Body of pancreas (tissue), 4 donors: ENCODE results near the gene OR51A4. TPM values are rescaled to one million over a fixed set of nuclear protein-coding genes. Genes with fewer than 3 reads are reported as not detected.
A peak's percentile ranks its signal among the peaks of the same experiment; 100 is the strongest.
"Not testable (repeated sequence)": the region's sequence is repeated elsewhere in the genome, so short reads cannot be mapped to it uniquely, and the experiment has no call there.

ENCODE experiments used
- ATAC-seq: fragments of 150-250 bp; one replicate; pipeline ENCODE4 v1.9.1; 2016
- DNase-seq, 4 donors: peaks; one replicate each; pipeline ENCODE4 v3.0.0-alpha.2; 2019
- H3K27ac ChIP-seq, 4 donors: fragments of 200-600 bp; sonication (generic); 1 replicate in 3 of 4; 2 replicates in 1 of 4; pipeline versions ENCODE4 v1.5.1 to v1.6.1; 2016 to 2019; ENCODE audit warnings: mild to moderate bottlenecking in 1 of 4, mixed read lengths in 1 of 4, moderate library complexity in 1 of 4
- H3K27me3 ChIP-seq, 2 donors: fragments of 200-600 bp; sonication (generic); one replicate each; pipeline ENCODE4 v1.6.0; 2016; ENCODE audit warnings: mild to moderate bottlenecking in 1 of 2
- H3K36me3 ChIP-seq, 2 donors: fragments of 200-600 bp; sonication (generic); replicated peaks in 1 of 2; 2 replicates each; pipeline ENCODE4 v1.5.1; 2016; ENCODE audit warnings: low read depth in 2 of 2; ENCODE audit not compliant: insufficient read depth in 1 of 2
- H3K4me1 ChIP-seq: fragments of 200-600 bp; sonication (generic); one replicate; pipeline ENCODE4 v1.6.0; 2016
- H3K4me3 ChIP-seq, 2 donors: fragments of 200-600 bp; sonication (generic); 1 replicate in 1 of 2; 2 replicates in 1 of 2; pipeline ENCODE4 v1.5.1; 2016 to 2019
- H3K9me3 ChIP-seq, 3 donors: fragments of 200-600 bp; sonication (generic); 1 replicate in 2 of 3; 2 replicates in 1 of 3; pipeline ENCODE4 v1.5.1; 2016
- POLR2A ChIP-seq, 3 donors: fragments of 450-650 bp; IDR thresholded peaks; one replicate each; pipeline ENCODE4 v1.6.1; 2016; ENCODE audit warnings: antibody characterized with exemption in 3 of 3, mild to moderate bottlenecking in 2 of 3
- WGBS, 2 donors: methylation state at CpG; one replicate each; pipeline ENCODE4 v1.1.5; 2017; 5-methylcytosine and 5-hydroxymethylcytosine counted together
- intact Hi-C: fragments of 100-400 bp; cut with DNase I; formaldehyde crosslinking; loops from one replicate; pipeline ENCODE4 v1.15.1; 2023
- total RNA-seq, 2 donors: library from RNA; depleted of rRNA; stranded (reverse); fragments of >200 nt; gene quantifications; one replicate each; pipeline ENCODE4 v1.1.0, GENCODE V29; 2016
- TF ChIP-seq, protein P1 (sequence below), 7 experiments: fragments of 450-650 bp in 4 of 7; fragments of 200-600 bp in 3 of 7; sonication (generic) in 3 of 7; IDR thresholded peaks; one replicate each; pipeline ENCODE4 v1.5.1; 2016 to 2019; ENCODE audit warnings: antibody characterized with exemption in 7 of 7

Gene OR51A4
- total RNA-seq, 2 donors from 2014 or later: not detected

DNA sequence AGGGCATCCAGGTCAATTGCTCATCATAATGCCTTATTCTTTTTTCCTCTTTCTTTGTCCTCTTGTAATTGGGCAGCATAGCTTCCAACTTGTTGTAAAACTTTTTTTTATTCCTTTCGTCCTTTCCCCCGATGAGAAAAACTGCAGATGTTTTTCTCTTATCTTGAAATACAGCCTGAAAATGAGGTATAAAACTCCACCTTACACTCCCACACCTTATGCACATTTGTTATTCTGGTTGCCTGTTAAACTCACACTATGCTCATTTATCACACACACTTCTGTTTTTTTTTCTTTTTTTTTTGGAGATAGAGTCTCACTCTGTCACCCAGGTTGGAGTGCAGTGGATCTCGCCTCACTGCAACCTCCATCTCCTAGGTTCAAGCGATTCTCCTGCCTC lies 10.0 kb upstream of the OR51A4 start:
- no peak overlapping the region for H3K27ac ChIP-seq
- H3K9me3 ChIP-seq: no peaks in the 10 kb centered on the region
- no peak overlapping the region for H3K4me3 ChIP-seq
- peaks cover 6% of the 10 kb centered on the region for H3K4me1 ChIP-seq
- no peaks in the 10 kb centered on the region for H3K36me3 ChIP-seq
- DNase-seq (no peak), ATAC-seq (peak; percentile 72)
- no peaks in the 10 kb centered on the region for H3K27me3 ChIP-seq
- TF ChIP-seq POLR2A (IDR thresholded peaks at IDR 0.05): no peak
- TF ChIP-seq, protein P1, sequence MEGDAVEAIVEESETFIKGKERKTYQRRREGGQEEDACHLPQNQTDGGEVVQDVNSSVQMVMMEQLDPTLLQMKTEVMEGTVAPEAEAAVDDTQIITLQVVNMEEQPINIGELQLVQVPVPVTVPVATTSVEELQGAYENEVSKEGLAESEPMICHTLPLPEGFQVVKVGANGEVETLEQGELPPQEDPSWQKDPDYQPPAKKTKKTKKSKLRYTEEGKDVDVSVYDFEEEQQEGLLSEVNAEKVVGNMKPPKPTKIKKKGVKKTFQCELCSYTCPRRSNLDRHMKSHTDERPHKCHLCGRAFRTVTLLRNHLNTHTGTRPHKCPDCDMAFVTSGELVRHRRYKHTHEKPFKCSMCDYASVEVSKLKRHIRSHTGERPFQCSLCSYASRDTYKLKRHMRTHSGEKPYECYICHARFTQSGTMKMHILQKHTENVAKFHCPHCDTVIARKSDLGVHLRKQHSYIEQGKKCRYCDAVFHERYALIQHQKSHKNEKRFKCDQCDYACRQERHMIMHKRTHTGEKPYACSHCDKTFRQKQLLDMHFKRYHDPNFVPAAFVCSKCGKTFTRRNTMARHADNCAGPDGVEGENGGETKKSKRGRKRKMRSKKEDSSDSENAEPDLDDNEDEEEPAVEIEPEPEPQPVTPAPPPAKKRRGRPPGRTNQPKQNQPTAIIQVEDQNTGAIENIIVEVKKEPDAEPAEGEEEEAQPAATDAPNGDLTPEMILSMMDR (IDR thresholded peaks at IDR 0.05): no peak
- intact Hi-C loops: no loop called here
- WGBS, 2 donors: 31 to 37% methylated on average over 4 of the region's 4 CpGs

DNA sequence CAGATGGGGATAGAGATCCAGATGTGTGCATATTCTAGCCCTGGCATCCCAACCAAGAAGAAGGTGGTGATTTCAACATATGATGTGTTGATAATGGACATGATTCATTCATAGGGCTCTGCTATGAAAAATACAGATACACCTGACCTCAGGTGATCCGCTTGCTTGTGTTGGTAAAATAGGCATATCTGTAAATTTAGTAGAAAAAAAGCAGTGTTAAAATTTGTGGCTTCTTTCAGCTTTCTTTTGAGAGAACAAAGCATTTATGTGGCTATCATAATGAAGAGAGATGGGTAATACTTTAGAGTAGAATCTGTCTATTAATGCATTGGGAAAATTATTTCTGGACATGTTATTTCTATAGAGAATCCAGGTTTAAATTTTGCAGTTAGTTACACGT lies 8.2 kb upstream of the OR51A4 start, which contains the start of gene OR51A2:
TSS of gene OR51A2 (minus strand) at position 101 of the 400 bp plus-strand sequence. CDS start at position 101, 0 bp downstream.
- H3K4me3 ChIP-seq, H3K9me3 ChIP-seq, H3K4me1 ChIP-seq, ATAC-seq, H3K27ac ChIP-seq, H3K27me3 ChIP-seq, H3K36me3 ChIP-seq, intact Hi-C loops, DNase-seq: not testable (repeated sequence)
- 77 to 88% methylated on average over 2 of the region's 2 CpGs for WGBS, 2 donors

DNA sequence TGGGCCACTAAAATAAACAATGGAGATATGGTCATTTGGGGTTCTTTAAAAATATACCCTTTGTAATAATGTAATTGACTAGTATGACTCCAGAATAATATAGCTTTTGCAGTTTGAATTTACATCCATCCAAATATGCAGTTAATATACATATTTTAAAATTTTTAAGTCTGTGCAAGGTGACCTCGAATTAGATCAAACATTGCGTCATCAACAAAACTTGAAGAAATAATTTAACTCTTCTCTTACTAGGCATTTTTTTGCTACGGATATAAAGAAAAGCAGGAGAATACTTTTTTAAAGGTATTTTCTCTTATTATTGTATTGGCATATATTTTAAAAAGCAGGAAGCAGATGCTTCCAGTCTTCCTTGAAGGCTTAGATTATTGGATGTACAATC lies 10.7 kb downstream of the OR51A4 start:
- ATAC-seq (no peak), DNase-seq (no peak)
- Histone ChIP-seq H3K27ac (no peak overlapping the region), H3K4me3 (no peak overlapping the region), H3K36me3 (no peaks in the 10 kb centered on the region), H3K9me3 (no peaks in the 10 kb centered on the region), H3K27me3 (no peaks in the 10 kb centered on the region), H3K4me1 (no peaks in the 10 kb centered on the region)
- 43% methylated on average over 3 of the region's 3 CpGs for WGBS, 2 donors
- intact Hi-C loops: no loop called here
- TF ChIP-seq, protein P1 (IDR thresholded peaks at IDR 0.05): no peak
- TF ChIP-seq POLR2A (IDR thresholded peaks at IDR 0.05): no peak

DNA sequence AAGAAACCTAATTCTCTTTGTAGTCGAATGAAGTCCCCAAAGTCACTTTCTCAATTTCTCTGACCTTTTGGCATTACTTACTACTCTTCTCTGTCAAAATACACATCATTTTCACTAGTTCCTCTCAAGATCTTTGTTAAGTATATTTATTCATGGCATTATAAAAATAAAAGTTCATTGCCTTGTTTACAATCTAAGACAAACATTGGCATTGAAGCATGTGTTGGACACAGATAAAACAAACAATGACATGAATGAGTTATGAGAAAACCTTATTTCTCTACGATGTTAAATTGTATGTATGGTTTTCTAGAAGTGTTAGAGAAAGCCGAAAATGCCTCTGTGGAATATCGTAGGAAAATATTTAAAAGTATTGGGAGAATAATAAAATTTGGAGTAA lies 14.7 kb downstream of the OR51A4 start:
- intact Hi-C loops: no loop called here
- TF ChIP-seq, protein P1 (IDR thresholded peaks at IDR 0.05): no peak
- TF ChIP-seq POLR2A (IDR thresholded peaks at IDR 0.05): no peak

DNA sequence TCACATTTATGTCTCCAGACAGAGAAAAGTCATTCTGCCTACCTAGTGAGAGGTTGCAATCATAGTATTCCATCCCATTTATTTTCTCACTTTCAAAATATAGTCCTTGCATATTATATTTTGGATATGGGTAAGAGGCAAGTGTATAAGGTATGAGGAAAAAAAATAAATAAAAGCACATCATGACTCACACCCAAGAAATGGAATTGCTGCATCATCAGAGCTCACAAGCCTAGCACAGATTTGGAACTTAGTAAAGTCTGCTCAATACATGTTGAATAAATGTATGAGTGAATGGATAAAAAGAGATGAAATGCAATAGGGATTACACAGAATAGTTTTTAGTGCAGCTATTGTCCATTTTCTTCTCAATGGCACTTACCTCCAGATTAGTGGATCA lies 20.8 kb downstream of the OR51A4 start:
- no peak for TF ChIP-seq POLR2A (IDR thresholded peaks at IDR 0.05)
- TF ChIP-seq, protein P1 (IDR thresholded peaks at IDR 0.05): no peak
- H3K27me3 ChIP-seq: no peaks in the 10 kb centered on the region
- H3K4me1 ChIP-seq: no peaks in the 10 kb centered on the region
- no peaks in the 10 kb centered on the region for H3K9me3 ChIP-seq
- ATAC-seq (no peak), DNase-seq (no peak)
- intact Hi-C loops: no loop called here
- H3K4me3 ChIP-seq: no peak overlapping the region
- H3K27ac ChIP-seq: no peak overlapping the region
- H3K36me3 ChIP-seq: no peaks in the 10 kb centered on the region

More for the DNA sequence above, 14.7 kb downstream of the OR51A4 start:
- Histone ChIP-seq H3K36me3 (no peaks in the 10 kb centered on the region), H3K27me3 (no peaks in the 10 kb centered on the region), H3K9me3 (no peaks in the 10 kb centered on the region), H3K4me3 (no peak overlapping the region), H3K4me1 (no peaks in the 10 kb centered on the region), H3K27ac (no peak overlapping the region)
- DNase-seq (no peak), ATAC-seq (no peak)
- WGBS, 2 donors: 63 to 64% methylated on average over 4 of the region's 4 CpGs
